HL-60 (cell line): Measurements from ENCODE around the gene CHI3L2.

Experiments used
- GABPA ChIP-seq: IDR thresholded peaks from 2 replicates; pipeline ENCODE4 v1.6.1; 2012; ENCODE audit warnings: low read depth
- POLR2AphosphoS5 ChIP-seq: IDR thresholded peaks from 2 replicates; pipeline ENCODE4 v1.6.1; 2012; ENCODE audit warnings: low read depth
- TF ChIP-seq, protein P1 (sequence below): IDR thresholded peaks from one replicate; pipeline ENCODE4 v1.5.1; 2011; ENCODE audit warnings: low read length, control low read depth, inconsistent platforms; ENCODE audit not compliant: insufficient read depth
- TF ChIP-seq, protein P2 (sequence below): IDR thresholded peaks from 2 replicates; pipeline ENCODE4 v1.6.1; 2012; ENCODE audit warnings: low read depth; ENCODE audit not compliant: insufficient replicate concordance

DNA sequence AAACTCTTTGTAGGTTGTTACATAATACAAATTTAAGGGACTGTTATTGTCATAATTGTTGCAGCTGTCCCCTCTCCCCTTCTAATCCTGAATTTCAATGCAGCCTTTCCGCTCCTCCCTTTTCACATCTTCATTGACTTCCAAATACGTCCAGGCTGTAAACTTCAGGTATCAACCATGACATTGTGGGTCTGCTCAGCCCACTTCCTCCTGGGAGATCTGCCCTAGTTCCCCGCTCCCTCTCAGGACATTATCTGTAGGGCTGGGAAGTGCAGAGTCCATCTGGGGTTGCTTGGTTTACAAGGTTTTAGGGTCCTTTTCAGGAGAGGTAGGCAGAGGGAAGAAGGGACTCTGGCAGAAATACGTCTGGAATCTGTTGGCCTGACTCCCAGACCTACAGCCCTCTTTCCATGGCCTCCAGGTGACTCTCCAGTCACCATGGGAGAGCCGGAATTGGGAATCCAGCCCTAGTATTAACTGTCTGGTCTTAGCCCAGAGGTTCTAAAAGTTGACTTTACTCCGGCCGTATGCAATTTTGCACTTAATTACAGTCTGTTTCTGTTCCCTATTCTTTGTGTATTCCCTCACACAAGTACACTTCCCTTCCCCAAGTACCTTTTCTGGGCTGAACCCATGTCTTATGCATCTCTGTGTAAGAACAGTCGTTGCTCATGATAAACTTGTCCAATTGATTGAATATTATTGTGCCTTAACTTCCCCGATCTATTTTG is 22.4 kb upstream of the CHI3L2 start:
- TF ChIP-seq, protein P1, sequence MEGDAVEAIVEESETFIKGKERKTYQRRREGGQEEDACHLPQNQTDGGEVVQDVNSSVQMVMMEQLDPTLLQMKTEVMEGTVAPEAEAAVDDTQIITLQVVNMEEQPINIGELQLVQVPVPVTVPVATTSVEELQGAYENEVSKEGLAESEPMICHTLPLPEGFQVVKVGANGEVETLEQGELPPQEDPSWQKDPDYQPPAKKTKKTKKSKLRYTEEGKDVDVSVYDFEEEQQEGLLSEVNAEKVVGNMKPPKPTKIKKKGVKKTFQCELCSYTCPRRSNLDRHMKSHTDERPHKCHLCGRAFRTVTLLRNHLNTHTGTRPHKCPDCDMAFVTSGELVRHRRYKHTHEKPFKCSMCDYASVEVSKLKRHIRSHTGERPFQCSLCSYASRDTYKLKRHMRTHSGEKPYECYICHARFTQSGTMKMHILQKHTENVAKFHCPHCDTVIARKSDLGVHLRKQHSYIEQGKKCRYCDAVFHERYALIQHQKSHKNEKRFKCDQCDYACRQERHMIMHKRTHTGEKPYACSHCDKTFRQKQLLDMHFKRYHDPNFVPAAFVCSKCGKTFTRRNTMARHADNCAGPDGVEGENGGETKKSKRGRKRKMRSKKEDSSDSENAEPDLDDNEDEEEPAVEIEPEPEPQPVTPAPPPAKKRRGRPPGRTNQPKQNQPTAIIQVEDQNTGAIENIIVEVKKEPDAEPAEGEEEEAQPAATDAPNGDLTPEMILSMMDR: no peak
- TF ChIP-seq POLR2AphosphoS5 (no peak), GABPA (no peak)
- TF ChIP-seq, protein P2, sequence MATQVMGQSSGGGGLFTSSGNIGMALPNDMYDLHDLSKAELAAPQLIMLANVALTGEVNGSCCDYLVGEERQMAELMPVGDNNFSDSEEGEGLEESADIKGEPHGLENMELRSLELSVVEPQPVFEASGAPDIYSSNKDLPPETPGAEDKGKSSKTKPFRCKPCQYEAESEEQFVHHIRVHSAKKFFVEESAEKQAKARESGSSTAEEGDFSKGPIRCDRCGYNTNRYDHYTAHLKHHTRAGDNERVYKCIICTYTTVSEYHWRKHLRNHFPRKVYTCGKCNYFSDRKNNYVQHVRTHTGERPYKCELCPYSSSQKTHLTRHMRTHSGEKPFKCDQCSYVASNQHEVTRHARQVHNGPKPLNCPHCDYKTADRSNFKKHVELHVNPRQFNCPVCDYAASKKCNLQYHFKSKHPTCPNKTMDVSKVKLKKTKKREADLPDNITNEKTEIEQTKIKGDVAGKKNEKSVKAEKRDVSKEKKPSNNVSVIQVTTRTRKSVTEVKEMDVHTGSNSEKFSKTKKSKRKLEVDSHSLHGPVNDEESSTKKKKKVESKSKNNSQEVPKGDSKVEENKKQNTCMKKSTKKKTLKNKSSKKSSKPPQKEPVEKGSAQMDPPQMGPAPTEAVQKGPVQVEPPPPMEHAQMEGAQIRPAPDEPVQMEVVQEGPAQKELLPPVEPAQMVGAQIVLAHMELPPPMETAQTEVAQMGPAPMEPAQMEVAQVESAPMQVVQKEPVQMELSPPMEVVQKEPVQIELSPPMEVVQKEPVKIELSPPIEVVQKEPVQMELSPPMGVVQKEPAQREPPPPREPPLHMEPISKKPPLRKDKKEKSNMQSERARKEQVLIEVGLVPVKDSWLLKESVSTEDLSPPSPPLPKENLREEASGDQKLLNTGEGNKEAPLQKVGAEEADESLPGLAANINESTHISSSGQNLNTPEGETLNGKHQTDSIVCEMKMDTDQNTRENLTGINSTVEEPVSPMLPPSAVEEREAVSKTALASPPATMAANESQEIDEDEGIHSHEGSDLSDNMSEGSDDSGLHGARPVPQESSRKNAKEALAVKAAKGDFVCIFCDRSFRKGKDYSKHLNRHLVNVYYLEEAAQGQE: no peak
